Fibroblast of skin of left quadriceps (primary cell): ENCODE measurements around the gene METTL9.
"Not testable (repeated sequence)": the region's sequence is repeated elsewhere in the genome, so short reads cannot be mapped to it uniquely, and the experiment has no call there.

Experiments
- DNase-seq, 2 experiments: peaks; one replicate each; pipeline ENCODE4 v3.0.0-alpha.2; 2013; ENCODE audit warnings: low read depth in 2 of 2

The METTL9 gene

DNA sequence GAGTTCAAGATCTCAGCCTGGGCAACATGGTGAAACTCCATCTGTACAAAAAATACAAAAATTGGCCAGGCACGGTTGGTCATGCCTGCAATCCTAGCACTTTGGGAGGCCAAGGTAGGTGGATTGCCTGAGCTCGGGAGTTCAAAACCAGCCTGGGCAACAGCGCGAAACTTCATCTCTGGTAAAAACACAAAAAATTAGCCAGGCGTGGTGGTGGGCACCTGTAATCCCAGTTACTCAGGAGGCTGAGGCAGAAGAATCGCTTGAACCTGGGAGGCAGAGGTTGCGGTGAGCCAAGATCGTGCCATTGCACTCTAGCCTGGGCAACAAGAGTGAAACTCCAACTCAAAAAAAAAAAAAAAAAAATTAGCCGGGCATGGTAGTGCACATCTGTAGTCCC, 25.9 kb upstream of the METTL9 start:
- not testable (repeated sequence) for DNase-seq

GRCh38 chr16:21574372-21574771, 25.0 kb upstream of the METTL9 start:
- no peak for DNase-seq

DNA sequence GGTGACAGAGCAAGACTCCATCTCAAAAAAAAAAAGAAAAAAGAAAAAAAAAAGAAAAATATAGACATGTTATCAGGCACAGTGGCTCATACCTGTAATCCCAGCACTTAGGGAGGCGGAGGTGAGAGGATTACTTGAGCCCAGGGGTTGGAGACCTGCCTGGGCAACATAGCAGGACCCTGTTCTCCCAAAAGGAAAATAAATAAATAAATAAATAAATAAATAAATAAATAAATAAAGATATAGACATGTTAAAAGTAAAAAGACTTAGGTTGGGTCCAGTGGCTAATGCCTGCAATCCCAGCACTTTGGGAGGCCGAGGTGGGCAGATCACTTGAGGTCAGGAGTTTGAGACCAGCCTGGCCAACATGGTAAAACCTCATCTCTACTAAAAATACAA, 23.1 kb upstream of the METTL9 start:
- DNase-seq = not testable (repeated sequence)

DNA sequence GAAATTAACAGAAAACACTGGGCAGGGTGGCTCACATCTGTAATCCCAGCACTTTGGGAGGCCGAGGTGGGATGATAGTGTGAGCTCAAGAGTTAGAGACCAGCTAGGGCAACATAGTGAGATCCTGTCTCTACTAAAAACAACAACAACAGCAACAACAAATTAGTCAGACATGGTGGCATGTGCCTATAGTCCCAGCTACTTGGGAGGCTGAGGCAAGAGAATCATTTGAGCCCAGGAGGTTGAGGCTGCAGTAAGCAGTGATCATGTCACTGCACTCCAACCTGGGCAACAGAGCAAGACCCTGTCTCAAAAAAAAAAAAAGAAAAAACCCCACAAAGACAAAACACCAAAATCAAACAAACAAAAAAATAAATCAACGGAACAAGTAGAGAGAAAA, 21.9 kb upstream of the METTL9 start:
- DNase-seq = not testable (repeated sequence)

- not testable (repeated sequence) for DNase-seq
Observed at GRCh38 chr16:21578311-21578710, 21.1 kb upstream of the METTL9 start.

DNA sequence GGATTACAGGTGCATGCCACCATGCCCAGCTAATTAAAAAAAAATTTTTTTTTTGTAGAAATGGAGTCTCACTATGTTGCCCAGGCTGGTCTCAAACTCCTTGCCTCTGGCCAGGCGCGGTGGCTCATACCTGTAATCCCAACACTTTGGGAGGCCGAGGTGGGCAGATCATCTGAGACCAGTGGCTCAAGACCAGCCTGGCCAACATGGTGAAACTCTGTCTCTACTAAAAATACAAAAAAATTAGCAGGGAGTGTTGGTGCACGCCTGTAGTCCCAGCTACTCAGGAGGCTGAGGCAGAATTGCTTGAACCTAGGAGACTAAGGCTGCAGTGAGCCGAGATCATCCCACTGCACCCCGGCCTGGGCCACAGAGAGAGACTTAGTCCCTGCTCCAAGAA, 19.2 kb upstream of the METTL9 start:
- DNase-seq = not testable (repeated sequence)

DNA sequence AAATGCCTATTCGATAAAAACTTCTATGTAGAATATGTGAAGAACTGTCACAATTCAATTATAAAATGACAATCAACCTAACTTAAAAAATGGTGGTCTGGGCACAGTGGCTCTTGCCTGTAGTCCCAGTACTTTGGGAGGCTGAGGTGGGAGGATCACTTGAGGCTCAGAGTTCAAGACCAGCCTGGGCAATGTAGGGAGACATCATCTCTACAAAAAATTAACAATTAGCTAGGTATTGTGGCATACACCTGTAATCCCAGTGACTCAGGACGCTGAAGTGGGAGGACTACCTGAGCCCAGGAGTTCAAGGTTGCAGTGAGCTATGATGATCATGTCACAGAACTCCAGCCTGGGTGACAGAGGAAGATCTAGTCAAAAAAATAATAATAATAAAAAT, 18.6 kb upstream of the METTL9 start:
- DNase-seq = no peak

DNA sequence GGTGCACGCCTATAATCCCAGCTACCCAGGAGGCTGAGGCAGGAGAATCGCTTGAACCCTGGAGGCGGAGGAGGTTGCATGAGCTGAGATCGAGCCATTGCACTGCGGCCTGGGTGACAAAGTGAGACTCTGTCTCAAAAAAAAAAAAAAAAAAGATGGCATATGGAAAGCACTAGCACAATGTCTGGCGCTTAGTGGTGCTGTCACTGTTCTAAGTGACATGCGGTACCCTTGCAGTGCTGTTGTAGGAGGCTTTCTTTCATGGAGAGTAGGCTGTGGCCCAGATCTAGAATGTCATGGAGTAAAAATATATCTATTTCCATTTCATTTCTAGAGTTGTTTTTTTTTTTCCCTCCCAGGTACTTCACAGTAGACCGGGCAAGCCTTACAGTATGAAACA, 14.6 kb upstream of the METTL9 start:
- DNase-seq = no peak

DNA sequence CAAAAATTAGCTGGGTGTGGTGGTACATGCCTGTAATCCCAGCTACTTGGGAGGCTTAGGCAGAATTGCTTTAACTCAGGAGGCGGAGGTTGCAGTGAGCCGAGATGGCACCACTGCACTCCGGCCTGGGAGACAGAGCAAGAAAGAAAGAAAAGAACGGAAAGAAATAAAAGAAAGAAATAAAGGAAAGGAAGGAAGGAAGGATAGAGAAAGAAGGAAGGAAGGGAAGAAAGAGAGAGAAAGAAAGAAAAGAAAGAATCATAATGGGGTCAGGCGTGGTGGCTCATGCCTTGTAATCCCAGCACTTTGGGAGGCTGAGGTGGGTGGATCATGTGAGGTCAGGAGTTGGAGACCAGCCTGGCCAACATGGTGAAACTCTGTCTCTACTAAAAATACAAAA, 10.8 kb upstream of the METTL9 start:
- not testable (repeated sequence) for DNase-seq

GRCh38 chr16:21589551-21589950, 9.8 kb upstream of the METTL9 start:
- no peak for DNase-seq

- no peak for DNase-seq
Observed at GRCh38 chr16:21590287-21590686, 9.1 kb upstream of the METTL9 start.

DNA sequence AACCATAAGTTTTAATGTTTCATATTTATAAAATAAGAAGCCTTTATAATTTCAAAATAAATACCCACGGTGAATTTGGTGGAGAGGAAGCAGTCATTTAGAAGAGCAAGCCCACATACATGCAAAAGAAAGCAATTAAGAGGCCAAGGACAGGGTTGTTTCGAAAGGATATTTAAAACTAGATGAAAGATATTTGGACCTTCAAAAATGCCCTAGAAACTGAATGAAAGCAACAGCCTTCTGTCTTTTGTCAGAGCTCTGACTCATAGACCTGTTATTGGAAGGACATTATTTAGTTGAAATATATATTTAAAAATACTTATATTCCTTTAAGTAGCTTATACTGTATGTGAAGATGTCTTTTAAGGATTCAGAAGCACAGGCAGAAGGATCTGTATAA, 8.6 kb upstream of the METTL9 start:
- DNase-seq = no peak

- no peak for DNase-seq
Observed at GRCh38 chr16:21592191-21592590, 7.2 kb upstream of the METTL9 start.

DNA sequence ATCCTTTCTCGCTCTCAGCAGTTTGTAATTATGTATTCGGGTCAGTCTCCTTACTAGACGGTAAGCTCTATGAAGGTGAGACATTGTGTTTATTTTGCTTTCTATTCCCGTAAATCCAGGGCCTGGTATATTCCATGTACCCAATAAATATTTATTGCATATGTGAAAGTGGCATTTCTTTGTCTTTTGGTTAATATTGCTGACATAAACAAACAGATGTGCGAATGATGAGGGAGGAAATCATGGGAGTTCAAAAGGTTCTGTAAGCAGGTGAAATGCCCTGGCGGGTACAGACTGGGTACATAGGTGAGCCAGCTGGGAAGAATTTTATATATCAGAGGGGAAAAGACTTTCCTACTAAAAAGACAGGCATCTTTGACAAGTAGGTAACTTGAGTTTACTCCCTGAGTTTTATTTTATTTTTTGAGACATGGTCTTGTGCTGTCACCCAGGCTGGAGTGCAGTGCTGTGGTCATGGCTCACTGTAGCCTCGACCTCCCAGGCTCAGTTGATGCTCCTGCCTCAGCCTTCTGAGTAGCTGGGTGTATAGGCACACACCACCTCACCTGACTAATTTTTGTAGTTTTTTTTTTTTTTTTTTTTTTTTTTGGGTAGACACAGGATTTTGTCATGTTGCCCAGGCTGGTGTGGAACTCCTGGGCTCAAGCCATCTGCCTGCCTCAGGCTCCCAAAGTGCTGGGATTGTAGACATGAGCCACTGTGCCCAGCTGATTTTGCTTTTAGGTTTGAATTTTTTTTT, 5.7 kb upstream of the METTL9 start:
- no peak for DNase-seq

- DNase-seq = no peak
Observed at GRCh38 chr16:21597561-21598030, 1.8 kb upstream of the METTL9 start.

DNA sequence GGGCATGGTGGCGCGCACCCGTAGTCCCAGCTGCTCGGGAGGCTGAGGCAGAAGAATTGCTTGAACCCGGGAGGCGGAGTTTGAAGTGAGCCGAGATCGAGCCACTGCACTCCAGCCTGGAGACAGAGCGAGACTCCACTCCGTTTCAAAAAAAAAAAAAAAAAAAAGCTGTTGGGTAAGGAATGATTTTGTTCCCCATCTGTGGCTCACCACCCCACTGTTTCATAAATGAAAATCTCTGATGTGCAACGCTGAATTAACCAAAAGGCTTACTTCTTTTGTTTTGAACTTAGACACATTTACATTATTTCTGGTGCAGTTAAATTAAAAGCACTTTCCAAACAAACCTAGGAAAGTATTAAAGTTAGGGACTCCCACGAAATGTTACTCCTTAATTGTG, 1.2 kb upstream of the METTL9 start:
- DNase-seq = no peak

GRCh38 chr16:21598701-21599121, 666 bp upstream of the METTL9 start:
- DNase-seq = no peak

GRCh38 chr16:21600031-21600773, 825 bp downstream of the METTL9 start:
- no peak for DNase-seq

- no peak for DNase-seq
Observed at GRCh38 chr16:21602785-21603184, 3.4 kb downstream of the METTL9 start.

DNA sequence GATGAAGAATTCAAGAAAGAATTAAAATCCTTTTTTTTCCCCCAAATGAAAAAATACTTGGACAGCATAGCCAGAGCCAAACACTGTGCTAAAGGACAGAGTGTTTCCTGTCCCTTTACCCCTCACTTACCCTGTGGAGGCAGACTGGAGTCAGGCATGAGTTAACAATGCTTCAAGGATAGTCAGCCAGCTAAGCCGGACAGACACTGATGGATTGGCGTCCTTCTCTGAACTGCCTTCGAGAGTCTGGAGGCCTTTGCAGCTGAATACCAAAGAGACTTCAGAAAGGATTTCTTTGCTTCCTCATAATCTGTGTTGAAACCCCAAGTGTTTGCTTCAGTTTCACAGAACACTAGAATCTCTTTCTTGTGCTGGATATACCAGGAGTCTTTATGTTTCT, 4.6 kb downstream of the METTL9 start:
- DNase-seq = no peak

DNA sequence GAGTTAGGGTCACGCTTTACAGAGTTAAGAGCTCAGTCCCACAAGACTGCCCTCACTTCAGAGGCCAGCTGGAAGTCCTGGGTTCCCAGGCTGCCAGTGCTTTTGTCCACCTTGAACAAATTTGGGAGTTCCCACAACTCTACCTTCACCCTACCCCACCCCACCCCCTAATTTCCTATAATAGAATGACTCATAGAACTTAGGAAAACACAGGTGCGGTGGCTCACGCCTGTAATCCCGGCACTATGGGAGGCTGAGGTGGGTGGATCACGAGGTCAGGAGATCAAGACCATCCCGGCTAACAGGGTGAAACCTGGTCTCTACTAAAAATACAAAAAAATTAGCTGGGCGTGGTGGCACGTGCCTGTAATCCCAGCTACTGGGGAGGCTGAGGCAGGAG, 6.5 kb downstream of the METTL9 start:
- DNase-seq = not testable (repeated sequence)

- no peak for DNase-seq
Observed at GRCh38 chr16:21608639-21609328, 9.4 kb downstream of the METTL9 start.
